MM.1S (cell line): ENCODE data around the gene AURKB.

Experiments used
- DNase-seq: peaks from one replicate; pipeline ENCODE4 v3.0.0-alpha.2; 2015
- H2AFZ ChIP-seq: fragments of 300-600 bp; sonication (generic); 2 replicates; pipeline ENCODE4 v1.6.0; 2016; ENCODE audit warnings: antibody characterized with exemption, low read length
- H3F3A ChIP-seq: fragments of 300-600 bp; sonication (generic); 2 replicates; pipeline ENCODE4 v1.6.1; 2016; ENCODE audit warnings: mild to moderate bottlenecking, antibody characterized with exemption, low read length, moderate library complexity, mixed read lengths; ENCODE audit not compliant: insufficient read depth
- H3K27ac ChIP-seq: fragments of 300-600 bp; sonication (generic); 2 replicates; pipeline ENCODE4 v1.5.1; 2016; ENCODE audit warnings: mild to moderate bottlenecking, low read length
- H3K27me3 ChIP-seq: fragments of 300-600 bp; sonication (generic); replicated peaks from 2 replicates; pipeline ENCODE4 v1.6.0; 2016; ENCODE audit warnings: low read length; ENCODE audit not compliant: insufficient read depth
- H3K36me3 ChIP-seq: fragments of 300-600 bp; sonication (generic); replicated peaks from 2 replicates; pipeline ENCODE4 v1.6.1; 2016; ENCODE audit warnings: mild to moderate bottlenecking, low read length, mixed read lengths; ENCODE audit not compliant: insufficient read depth
- H3K4me1 ChIP-seq: fragments of 300-600 bp; sonication (generic); 2 replicates; pipeline ENCODE4 v1.6.1; 2016; ENCODE audit warnings: low read length, mixed read lengths
- H3K4me2 ChIP-seq: fragments of 300-600 bp; sonication (generic); 2 replicates; pipeline ENCODE4 v1.6.0; 2016; ENCODE audit warnings: low read depth, low read length
- H3K4me3 ChIP-seq: fragments of 300-600 bp; sonication (generic); 2 replicates; pipeline ENCODE4 v1.5.1; 2016; ENCODE audit warnings: low read length, mixed read lengths
- H3K79me2 ChIP-seq: fragments of 300-600 bp; sonication (generic); 2 replicates; pipeline ENCODE4 v1.6.1; 2016; ENCODE audit warnings: mixed run types, low read length, mixed read lengths
- H3K9ac ChIP-seq: fragments of 300-600 bp; sonication (generic); 2 replicates; pipeline ENCODE4 v1.6.1; 2016; ENCODE audit warnings: low read length, mixed read lengths
- H3K9me2 ChIP-seq: fragments of 300-600 bp; sonication (generic); replicated peaks from 2 replicates; pipeline ENCODE4 v1.6.1; 2016; ENCODE audit warnings: mild to moderate bottlenecking, low read length, mixed read lengths; ENCODE audit not compliant: insufficient read depth
- H3K9me3 ChIP-seq: fragments of 300-600 bp; sonication (generic); replicated peaks from 2 replicates; pipeline ENCODE4 v1.6.1; 2016; ENCODE audit warnings: mild to moderate bottlenecking, low read length, mixed read lengths; ENCODE audit not compliant: insufficient read depth
- H4K20me1 ChIP-seq: fragments of 300-600 bp; sonication (generic); 2 replicates; pipeline ENCODE4 v1.6.1; 2016; ENCODE audit warnings: mild to moderate bottlenecking, low read length, moderate library complexity, mixed read lengths; ENCODE audit not compliant: insufficient read depth
- EZH2 ChIP-seq: fragments of 300-600 bp; sonication (generic); optimal IDR thresholded peaks from 2 replicates; pipeline ENCODE3; 2017; ENCODE audit warnings: low read depth, mild to moderate bottlenecking, antibody characterized with exemption, low read length, mixed read lengths
- EZH2phosphoT487 ChIP-seq: fragments of 300-600 bp; sonication (generic); IDR thresholded peaks from 2 replicates; pipeline ENCODE4 v1.6.1; 2018; ENCODE audit warnings: antibody characterized with exemption, low read length
- TF ChIP-seq, protein P1 (sequence below): fragments of 300-600 bp; sonication (generic); IDR thresholded peaks from 2 replicates; pipeline ENCODE4 v1.5.1; 2016; ENCODE audit warnings: antibody characterized with exemption, low read length, mixed read lengths

The AURKB gene

DNA sequence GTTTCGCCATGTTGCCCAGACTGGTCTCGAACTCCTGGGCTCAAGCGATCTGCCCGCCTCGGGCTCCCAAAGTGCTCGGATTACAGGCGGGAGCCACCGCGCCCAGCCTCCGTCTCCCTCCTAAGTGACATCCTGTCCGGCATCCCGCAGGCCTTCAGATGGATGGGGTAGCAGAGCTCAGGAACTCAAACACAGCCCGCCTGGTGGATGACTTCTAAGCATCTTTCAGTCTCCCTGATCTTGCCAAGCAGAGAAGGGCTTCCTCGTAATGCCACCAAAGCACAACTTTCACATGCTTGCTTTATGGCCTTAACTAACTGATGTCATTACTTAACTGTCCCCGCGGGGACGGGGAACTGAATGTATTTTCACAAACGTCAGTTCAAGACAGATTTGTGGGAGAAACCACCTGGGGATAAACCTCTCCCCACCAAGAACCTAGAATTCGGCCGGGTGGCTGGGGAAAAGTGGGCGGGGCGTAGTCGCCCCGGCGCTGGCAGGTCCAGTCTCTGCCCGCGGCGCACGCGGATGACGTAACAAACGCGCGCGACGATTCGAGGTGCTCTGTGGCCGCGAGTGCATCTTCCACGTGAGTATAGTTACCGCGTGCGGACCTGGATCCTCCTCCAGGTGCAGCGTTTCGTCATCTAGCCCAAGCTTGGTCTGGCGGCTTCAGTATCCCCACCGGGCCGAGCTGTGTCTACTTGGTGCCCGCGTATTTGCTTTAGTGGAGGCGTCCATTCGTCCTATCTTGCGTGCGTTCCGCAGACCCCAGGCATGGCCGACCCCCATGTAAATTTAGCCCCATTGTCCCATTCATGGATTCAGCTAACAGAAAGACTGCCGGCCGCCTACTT, 38.6 kb upstream of the AURKB start, which contains the start of gene PFAS:
TSS of gene PFAS (plus strand) at position 539 of the 857 bp plus-strand sequence. CDS start 4,649 bp downstream, outside the sequence.
- Histone ChIP-seq H3K4me2 (peak within 1 kb of the TSS; percentile 95), H3K4me3 (peak within 1 kb of the TSS; percentile 100), H4K20me1 (no peaks in the 10 kb centered on the region), H3K36me3 (no peaks in the 10 kb centered on the region; the same call in 1 of the 2 replicates), H2AFZ (peak within 1 kb of the TSS; percentile 59), H3K27me3 (no peaks in the 10 kb centered on the region), H3K9ac (peak within 1 kb of the TSS; percentile 100), H3K79me2 (peaks cover 67% of the 10 kb centered on the region), H3K9me3 (no peaks in the 10 kb centered on the region), H3K4me1 (peaks cover 16% of the 10 kb centered on the region), H3K9me2 (no peaks in the 10 kb centered on the region), H3K27ac (peak within 1 kb of the TSS; percentile 100), H3F3A (peaks cover 24% of the 10 kb centered on the region)
- no peak for TF ChIP-seq EZH2phosphoT487
- TF ChIP-seq, protein P1, sequence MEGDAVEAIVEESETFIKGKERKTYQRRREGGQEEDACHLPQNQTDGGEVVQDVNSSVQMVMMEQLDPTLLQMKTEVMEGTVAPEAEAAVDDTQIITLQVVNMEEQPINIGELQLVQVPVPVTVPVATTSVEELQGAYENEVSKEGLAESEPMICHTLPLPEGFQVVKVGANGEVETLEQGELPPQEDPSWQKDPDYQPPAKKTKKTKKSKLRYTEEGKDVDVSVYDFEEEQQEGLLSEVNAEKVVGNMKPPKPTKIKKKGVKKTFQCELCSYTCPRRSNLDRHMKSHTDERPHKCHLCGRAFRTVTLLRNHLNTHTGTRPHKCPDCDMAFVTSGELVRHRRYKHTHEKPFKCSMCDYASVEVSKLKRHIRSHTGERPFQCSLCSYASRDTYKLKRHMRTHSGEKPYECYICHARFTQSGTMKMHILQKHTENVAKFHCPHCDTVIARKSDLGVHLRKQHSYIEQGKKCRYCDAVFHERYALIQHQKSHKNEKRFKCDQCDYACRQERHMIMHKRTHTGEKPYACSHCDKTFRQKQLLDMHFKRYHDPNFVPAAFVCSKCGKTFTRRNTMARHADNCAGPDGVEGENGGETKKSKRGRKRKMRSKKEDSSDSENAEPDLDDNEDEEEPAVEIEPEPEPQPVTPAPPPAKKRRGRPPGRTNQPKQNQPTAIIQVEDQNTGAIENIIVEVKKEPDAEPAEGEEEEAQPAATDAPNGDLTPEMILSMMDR: no peak
- no peak for TF ChIP-seq EZH2
- peak; percentile 98 for DNase-seq

DNA sequence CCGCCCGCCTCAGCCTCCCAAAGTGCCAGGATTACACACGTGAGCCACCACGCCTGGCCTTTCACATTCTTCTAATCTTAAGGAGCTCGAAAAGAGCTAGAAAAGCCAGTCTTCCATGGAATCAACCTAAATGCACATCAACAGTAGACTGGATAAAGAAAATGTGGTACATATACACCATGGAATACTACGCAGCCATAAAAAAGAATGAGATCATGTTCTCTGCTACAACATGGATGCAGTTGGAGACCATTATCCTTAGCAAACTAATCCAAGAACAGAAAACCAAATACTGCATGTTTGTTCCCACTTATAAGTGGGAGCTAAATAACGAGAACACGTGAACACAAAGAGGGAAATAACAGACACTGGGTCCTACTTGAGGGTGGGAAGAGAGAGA, 34.4 kb upstream of the AURKB start:
- DNase-seq: no peak
- Histone ChIP-seq H3K36me3 (peaks cover 4% of the 10 kb centered on the region; the same call in 1 of the 2 replicates), H3K4me3 (no peak overlapping the region), H4K20me1 (no peaks in the 10 kb centered on the region), H3K79me2 (peaks cover 75% of the 10 kb centered on the region), H3K4me1 (peaks cover 10% of the 10 kb centered on the region), H2AFZ (no peak overlapping the region), H3K9ac (no peak overlapping the region), H3K27ac (no peak overlapping the region), H3K9me3 (no peaks in the 10 kb centered on the region), H3K27me3 (no peaks in the 10 kb centered on the region), H3K9me2 (no peaks in the 10 kb centered on the region), H3K4me2 (no peak overlapping the region), H3F3A (peaks cover 24% of the 10 kb centered on the region)
- TF ChIP-seq EZH2 (no peak), EZH2phosphoT487 (no peak)
- TF ChIP-seq, protein P1: no peak

DNA sequence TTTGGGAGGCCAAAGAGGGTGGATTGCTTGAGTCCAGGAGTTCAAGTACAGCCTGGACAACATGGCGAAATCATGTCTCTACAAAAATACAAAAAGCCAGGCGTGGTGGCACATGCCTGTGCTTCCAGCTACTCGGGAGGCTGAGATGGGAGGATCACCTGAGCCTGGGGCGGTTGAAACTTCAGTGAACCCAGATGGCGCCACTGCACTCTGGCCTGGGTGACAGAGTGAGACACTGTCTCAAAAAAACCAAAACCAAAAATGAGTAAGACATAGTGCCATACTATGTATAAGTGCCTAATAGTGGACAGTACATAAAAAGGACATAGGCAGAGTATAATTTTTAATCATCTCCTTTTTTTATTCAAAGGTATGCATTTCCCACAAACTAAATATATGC, 33.5 kb upstream of the AURKB start:
- Histone ChIP-seq H3K9me3 (no peaks in the 10 kb centered on the region), H3F3A (peaks cover 20% of the 10 kb centered on the region), H3K9ac (no peak overlapping the region), H3K36me3 (peaks cover 4% of the 10 kb centered on the region; the same call in 1 of the 2 replicates), H3K79me2 (peaks cover 76% of the 10 kb centered on the region), H3K9me2 (no peaks in the 10 kb centered on the region), H3K4me2 (no peak overlapping the region), H3K27ac (no peak overlapping the region), H2AFZ (no peak overlapping the region), H3K4me3 (no peak overlapping the region), H3K4me1 (peaks cover 10% of the 10 kb centered on the region), H4K20me1 (no peaks in the 10 kb centered on the region), H3K27me3 (no peaks in the 10 kb centered on the region)
- TF ChIP-seq, protein P1: no peak
- no peak for TF ChIP-seq EZH2
- no peak for TF ChIP-seq EZH2phosphoT487
- DNase-seq: no peak
